GM12878 (cell line): ENCODE measurements around the gene USP36. TPM values are rescaled to one million over a fixed set of nuclear protein-coding genes. Genes with fewer than 3 reads are reported as not detected.
A peak's percentile ranks its signal among the peaks of the same experiment; 100 is the strongest.

ENCODE experiments used
- ATAC-seq: fragments of 200-7000 bp; cut with Tn5 transposase; 3 replicates; pipeline ENCODE4 v1.9.1; 2020; ENCODE audit warnings: mild to moderate bottlenecking, moderate library complexity
- BruUV-seq: library from RNA; stranded (reverse); fragments of 400-500 nt; replicated peaks from 2 replicates; lab custom pipeline; 2021; lab: Mats Ljungman, UMichigan
- CTCF ChIA-PET: fragments of 300-600 bp; sonication (Branson Sonifier 250); formaldehyde crosslinking; extraction: SDS; loops from one replicate; lab custom pipeline; 2021; ENCODE audit warnings: inconsistent platforms; lab: Yijun Ruan, JAX
- POLR2A ChIA-PET: fragments of 350-600 bp; formaldehyde crosslinking; extraction: SDS; loops from one replicate; lab custom pipeline; 2021; ENCODE audit warnings: inconsistent platforms; lab: Charles Lee
- RAD21 ChIA-PET: fragments of 300-600 bp; sonication (Branson Sonifier 250); formaldehyde crosslinking; loops from one replicate; lab custom pipeline; 2023; ENCODE audit warnings: antibody characterized with exemption; ENCODE audit not compliant: unreplicated experiment; lab: Charles Lee
- SMC1A ChIA-PET: fragments of 300-600 bp; sonication (Branson Sonifier 250); formaldehyde crosslinking; loops from one replicate; lab custom pipeline; 2023; ENCODE audit not compliant: unreplicated experiment, uncharacterized antibody; lab: Charles Lee
- DNase-seq: peaks from one replicate; pipeline ENCODE4 v3.0.0-alpha.2; 2011; ENCODE audit warnings: low read depth, low spot score
- FAIRE-seq: peaks from 3 replicates; lab custom pipeline; 2011; peaks lifted over from hg19 to GRCh38; lab: Jason Lieb, UNC
- H2AFZ ChIP-seq: 2 replicates; pipeline ENCODE4 v1.6.0; 2011; ENCODE audit warnings: low read depth, low read length, control low read depth; ENCODE audit not compliant: control insufficient read depth
- H3K27ac ChIP-seq: 2 replicates; pipeline ENCODE4 v1.5.1; 2011; ENCODE audit warnings: control low read depth; ENCODE audit not compliant: control insufficient read depth, insufficient read depth
- H3K27me3 ChIP-seq, 2 experiments: replicated peaks in 1 of 2; 2 replicates each; pipeline versions ENCODE4 v1.6.0 to v1.6.1; 2011; ENCODE audit warnings: low read length in 1 of 2; ENCODE audit not compliant: control insufficient read depth in 2 of 2, insufficient read depth in 2 of 2
- H3K36me3 ChIP-seq, 2 experiments: 2 replicates each; pipeline ENCODE4 v1.5.1; 2011; ENCODE audit warnings: low read length in 1 of 2; ENCODE audit not compliant: control insufficient read depth in 2 of 2, insufficient read depth in 2 of 2
- H3K4me1 ChIP-seq: 2 replicates; pipeline ENCODE4 v1.6.1; 2011; ENCODE audit warnings: mild to moderate bottlenecking, low read length, moderate library complexity, mixed read lengths; ENCODE audit not compliant: control insufficient read depth, insufficient read depth
- H3K4me2 ChIP-seq: 2 replicates; pipeline ENCODE4 v1.6.0; 2011; ENCODE audit warnings: control low read depth; ENCODE audit not compliant: control insufficient read depth, insufficient read depth
- H3K4me3 ChIP-seq: fragments of 200-600 bp; sonication (generic); 2 replicates; pipeline ENCODE4 v1.5.1; 2016
- H3K79me2 ChIP-seq: 2 replicates; pipeline ENCODE4 v1.6.0; 2011; ENCODE audit warnings: low read length; ENCODE audit not compliant: control insufficient read depth, insufficient read depth
- H3K9ac ChIP-seq: 2 replicates; pipeline ENCODE4 v1.8.0; 2011; ENCODE audit warnings: low read length, control low read depth, mixed read lengths; ENCODE audit not compliant: control insufficient read depth, insufficient read depth
- H3K9me3 ChIP-seq: replicated peaks from 3 replicates; pipeline ENCODE4 v1.5.1; 2011; ENCODE audit warnings: mild to moderate bottlenecking, low read length; ENCODE audit not compliant: control insufficient read depth, insufficient read depth
- H4K20me1 ChIP-seq: 2 replicates; pipeline ENCODE4 v1.6.0; 2011; ENCODE audit not compliant: control insufficient read depth, insufficient read depth
- ATF7 ChIP-seq: fragments of 450-650 bp; IDR thresholded peaks from 2 replicates; pipeline ENCODE4 v1.6.1; 2016; ENCODE audit warnings: low read depth, mild to moderate bottlenecking
- BACH1 ChIP-seq: fragments of 450-650 bp; IDR thresholded peaks from 2 replicates; pipeline ENCODE4 v1.6.1; 2017; ENCODE audit warnings: mild to moderate bottlenecking, borderline replicate concordance
- DPF2 ChIP-seq: fragments of 450-650 bp; IDR thresholded peaks from 2 replicates; pipeline ENCODE4 v1.6.1; 2017; ENCODE audit warnings: mild to moderate bottlenecking
- ELK1 ChIP-seq: IDR thresholded peaks from 2 replicates; pipeline ENCODE4 v1.6.1; 2012; ENCODE audit warnings: low read depth, low read length, improper control_type of control experiment
- EZH2 ChIP-seq: IDR thresholded peaks from 2 replicates; pipeline ENCODE4 v1.6.1; 2012; ENCODE audit warnings: low read depth, mild to moderate bottlenecking, control low read depth, inconsistent platforms, low read length, borderline replicate concordance; ENCODE audit not compliant: control insufficient read depth
- IKZF2 ChIP-seq, 2 experiments: fragments of 450-650 bp; IDR thresholded peaks; 2 replicates each; pipeline ENCODE4 v1.6.1; 2017; ENCODE audit warnings: mild to moderate bottlenecking in 2 of 2, moderate library complexity in 2 of 2
- KAT2A ChIP-seq: conservative IDR thresholded peaks from 2 replicates; pipeline ENCODE4 v1.6.1; 2011; ENCODE audit warnings: low read depth, low read length; ENCODE audit not compliant: control insufficient read depth
- MTA2 ChIP-seq: fragments of 450-650 bp; IDR thresholded peaks from 2 replicates; pipeline ENCODE4 v1.6.1; 2016; ENCODE audit warnings: low read depth, mild to moderate bottlenecking, moderate library complexity
- PAX5 ChIP-seq: IDR thresholded peaks from 2 replicates; pipeline ENCODE4 v1.6.1; 2011; ENCODE audit warnings: low read depth, low read length, borderline replicate concordance
- POLR2A ChIP-seq: IDR thresholded peaks from 2 replicates; pipeline ENCODE4 v1.6.1; 2011; ENCODE audit warnings: low read depth, mild to moderate bottlenecking, low read length
- PRDM15 ChIP-seq: fragments of 450-650 bp; formaldehyde crosslinking; IDR thresholded peaks from 2 replicates; pipeline ENCODE4 v1.4.0; 2020; ENCODE audit warnings: mild to moderate bottlenecking, moderate library complexity
- RBBP5 ChIP-seq: fragments of 200-600 bp; sonication (generic); conservative IDR thresholded peaks from 2 replicates; pipeline ENCODE4 v1.6.1; 2016
- RELA ChIP-seq: fragments of 450-650 bp; IDR thresholded peaks from 2 replicates; pipeline ENCODE4 v1.8.0; 2014; ENCODE audit warnings: borderline replicate concordance; ENCODE audit not compliant: partially characterized antibody
- SRF ChIP-seq, 2 experiments: IDR thresholded peaks; 2 replicates each; pipeline ENCODE4 v1.6.1; 2011; ENCODE audit warnings: low read depth in 2 of 2, low read length in 2 of 2, mild to moderate bottlenecking in 1 of 2, moderate library complexity in 1 of 2
- ZSCAN29 ChIP-seq: fragments of 450-650 bp; IDR thresholded peaks from 2 replicates; pipeline ENCODE4 v1.6.1; 2017; ENCODE audit warnings: mild to moderate bottlenecking, moderate library complexity
- WGBS: methylation state at CpG from one replicate; pipeline ENCODE4 v1.1.6; 2016; ENCODE audit warnings: low lambda C conversion rate; ENCODE audit not compliant: insufficient replicate concordance, insufficient coverage; ENCODE audit errors: missing lambda C conversion rate; 5-methylcytosine and 5-hydroxymethylcytosine counted together
- in situ Hi-C: fragments of 300-500 bp; cut with MboI; formaldehyde crosslinking; loops from 9 replicates; pipeline ENCODE4 v1.14.3; 2018; ENCODE audit warnings: mixed read lengths
- intact Hi-C: fragments of 100-400 bp; cut with micrococcal nuclease; formaldehyde crosslinking; loops from one replicate; pipeline ENCODE4 v1.14.2; 2022; ENCODE audit not compliant: unreplicated experiment
- polyA plus RNA-seq, 11 experiments: library from polyadenylated mRNA; depleted of rRNA in 4 of 11; unstranded in 6 of 11; stranded (reverse) in 5 of 11; fragments of >200 nt; fragmentation: Nextera tagmentation in 4 of 11; fragmentation: Illumina TruSeq in 1 of 11; extraction: Ambion mirVana in 4 of 11; extraction: Trizol in 1 of 11; gene quantifications; 1 replicate in 1 of 11; 2 replicates in 10 of 11; pipeline versions ENCODE4 v1.2.1 to v1.2.3, GENCODE V29; 2011 to 2016; ENCODE audit warnings: inconsistent platforms in 2 of 11, missing spikeins in 2 of 11, low read depth in 1 of 11
- total RNA-seq, 4 experiments: library from RNA; depleted of rRNA in 3 of 4; stranded (reverse); fragments of >200 nt in 3 of 4; fragmentation: Illumina TruSeq in 1 of 4; extraction: Trizol in 1 of 4; gene quantifications; 2 replicates each; pipeline versions ENCODE4 v1.2.1 to v1.2.3, GENCODE V29; 2013 to 2021
- TF ChIP-seq, protein P1 (sequence below): fragments of 450-650 bp; conservative IDR thresholded peaks from 2 replicates; pipeline ENCODE4 v1.6.1; 2017; ENCODE audit warnings: mild to moderate bottlenecking, moderate library complexity
- TF ChIP-seq, protein P2 (sequence below): IDR thresholded peaks from 2 replicates; pipeline ENCODE4 v1.6.1; 2011; ENCODE audit warnings: mild to moderate bottlenecking, low read depth, low read length, moderate library complexity; ENCODE audit not compliant: insufficient replicate concordance

Gene USP36
- total and polyA plus RNA-seq, 10 of the 15 experiments (the other 5 are each of a cell fraction or from before 2014, with no cell fraction given), result 7.2 to 65.7 (median 33.6) TPM

- WGBS, result 3% methylated on average over 5 of the region's 5 CpGs
- TF ChIP-seq MTA2 (no peak), KAT2A (no peak), PAX5 (peak; percentile 53; the same call in 1 of the 2 replicates), SRF (IDR thresholded peaks at IDR 0.05; ENCODE audit: low read depth in 2 of 2, low read length in 2 of 2) (no peak), ZSCAN29 (no peak), BACH1 (no peak), RBBP5 (no peak), RELA (no peak), ATF7 (no peak), IKZF2 (IDR thresholded peaks at IDR 0.05) (0 out of 4 replicates have a peak, but pooled peaks of 1 of the 2 experiments have one; percentile 16), PRDM15 (CRISPR knock-in tag) (no peak), EZH2 (no peak), ELK1 (no peak), DPF2 (0 out of 2 replicates have a peak, but pooled peaks have one; percentile 3), POLR2A (no peak)
- TF ChIP-seq, protein P1, sequence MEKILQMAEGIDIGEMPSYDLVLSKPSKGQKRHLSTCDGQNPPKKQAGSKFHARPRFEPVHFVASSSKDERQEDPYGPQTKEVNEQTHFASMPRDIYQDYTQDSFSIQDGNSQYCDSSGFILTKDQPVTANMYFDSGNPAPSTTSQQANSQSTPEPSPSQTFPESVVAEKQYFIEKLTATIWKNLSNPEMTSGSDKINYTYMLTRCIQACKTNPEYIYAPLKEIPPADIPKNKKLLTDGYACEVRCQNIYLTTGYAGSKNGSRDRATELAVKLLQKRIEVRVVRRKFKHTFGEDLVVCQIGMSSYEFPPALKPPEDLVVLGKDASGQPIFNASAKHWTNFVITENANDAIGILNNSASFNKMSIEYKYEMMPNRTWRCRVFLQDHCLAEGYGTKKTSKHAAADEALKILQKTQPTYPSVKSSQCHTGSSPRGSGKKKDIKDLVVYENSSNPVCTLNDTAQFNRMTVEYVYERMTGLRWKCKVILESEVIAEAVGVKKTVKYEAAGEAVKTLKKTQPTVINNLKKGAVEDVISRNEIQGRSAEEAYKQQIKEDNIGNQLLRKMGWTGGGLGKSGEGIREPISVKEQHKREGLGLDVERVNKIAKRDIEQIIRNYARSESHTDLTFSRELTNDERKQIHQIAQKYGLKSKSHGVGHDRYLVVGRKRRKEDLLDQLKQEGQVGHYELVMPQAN, result no peak
- TF ChIP-seq, protein P2, sequence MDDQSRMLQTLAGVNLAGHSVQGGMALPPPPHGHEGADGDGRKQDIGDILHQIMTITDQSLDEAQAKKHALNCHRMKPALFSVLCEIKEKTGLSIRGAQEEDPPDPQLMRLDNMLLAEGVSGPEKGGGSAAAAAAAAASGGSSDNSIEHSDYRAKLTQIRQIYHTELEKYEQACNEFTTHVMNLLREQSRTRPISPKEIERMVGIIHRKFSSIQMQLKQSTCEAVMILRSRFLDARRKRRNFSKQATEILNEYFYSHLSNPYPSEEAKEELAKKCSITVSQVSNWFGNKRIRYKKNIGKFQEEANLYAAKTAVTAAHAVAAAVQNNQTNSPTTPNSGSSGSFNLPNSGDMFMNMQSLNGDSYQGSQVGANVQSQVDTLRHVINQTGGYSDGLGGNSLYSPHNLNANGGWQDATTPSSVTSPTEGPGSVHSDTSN, result no peak
Measured at GRCh38 chr17:78759969-78760352, 80.7 kb downstream of the USP36 start.

More at GRCh38 chr17:78759969-78760352, 80.7 kb downstream of the USP36 start:
- peaks cover 5% of the 10 kb centered on the region; the same call in 1 of the 2 replicates for H4K20me1 ChIP-seq
- FAIRE-seq (no peak), ATAC-seq (peak; percentile 15), DNase-seq (no peak)
- ChIA-PET POLR2A (interaction anchor here (0.5 to 1.3 kb wide), 11 partner anchors 8 to 1389 kb away, joined by 3 to 8 read pairs (median 4); no protein-coding TSS in a partner anchor), SMC1A (interaction anchor here (0.7 to 4.5 kb wide), 12 partner anchors 9 to 93 kb away, joined by 3 to 52 read pairs (median 4); no protein-coding TSS in a partner anchor), RAD21 (interaction anchor here (0.7 to 2.8 kb wide), 13 partner anchors 9 to 1302 kb away, joined by 3 to 19 read pairs (median 4); no protein-coding TSS in a partner anchor), CTCF (interaction anchor here (0.7 to 2.0 kb wide), 9 partner anchors 8 to 51 kb away, joined by 3 to 12 read pairs (median 4); no protein-coding TSS in a partner anchor)
- in situ Hi-C loops (no loop called here), intact Hi-C loops (no loop called here)
- H3K9ac ChIP-seq, result peak overlapping the region; percentile 42; the same call in 1 of the 2 replicates
- peaks cover 94% of the 10 kb centered on the region for H3K79me2 ChIP-seq
- no peaks in the 10 kb centered on the region for H3K27me3 ChIP-seq
- peaks cover 3 to 4% of the 10 kb centered on the region in 2 experiments; a peak in 2 of 4 replicates for H3K36me3 ChIP-seq
- H3K27ac ChIP-seq, result peak overlapping the region; percentile 70
- H3K4me3 ChIP-seq, result peak overlapping the region; percentile 43; the same call in 1 of the 2 replicates
- peaks cover 45% of the 10 kb centered on the region for H3K4me1 ChIP-seq
- no peak overlapping the region for H2AFZ ChIP-seq
- H3K9me3 ChIP-seq, result no peaks in the 10 kb centered on the region; the same call in 2 of the 3 replicates
- peak overlapping the region; percentile 95 for H3K4me2 ChIP-seq
- BruUV-seq, result no TSS peak
